H7 (cell line): Measurements from ENCODE around the gene RNF25. TPM values are rescaled to one million over a fixed set of nuclear protein-coding genes. Genes with fewer than 3 reads are reported as not detected.

Experiments
- DNase-seq: peaks from one replicate; pipeline ENCODE4 v3.0.0; 2012
- H3K27me3 ChIP-seq: 2 replicates; pipeline ENCODE4 v1.6.0; 2011; ENCODE audit warnings: mild to moderate bottlenecking, low read length; ENCODE audit not compliant: control insufficient read depth, insufficient read depth
- H3K36me3 ChIP-seq: replicated peaks from 2 replicates; pipeline ENCODE4 v1.5.1; 2011; ENCODE audit warnings: low read length; ENCODE audit not compliant: control insufficient read depth, insufficient read depth
- H3K4me3 ChIP-seq: 2 replicates; pipeline ENCODE4 v1.5.1; 2011; ENCODE audit warnings: low read depth, mild to moderate bottlenecking, control low read depth, low read length, moderate library complexity; ENCODE audit not compliant: insufficient read depth
- total RNA-seq: library from RNA; depleted of rRNA; stranded (reverse); fragments of >200 nt; shearing (Covaris generic); gene quantifications from 2 replicates; pipeline ENCODE4 v1.2.3, GENCODE V29; 2014

RNF25 gene
- total RNA-seq, 1 experiment from 2014 or later = 40.6 TPM

GRCh38 chr2:218658671-218659257 lies 13.0 kb downstream of the RNF25 start:
- Histone ChIP-seq H3K4me3 (peak overlapping the region; percentile 97), H3K27me3 (no peaks in the 10 kb centered on the region), H3K36me3 (peaks cover 22% of the 10 kb centered on the region)
- DNase-seq = peak; percentile 89

DNA sequence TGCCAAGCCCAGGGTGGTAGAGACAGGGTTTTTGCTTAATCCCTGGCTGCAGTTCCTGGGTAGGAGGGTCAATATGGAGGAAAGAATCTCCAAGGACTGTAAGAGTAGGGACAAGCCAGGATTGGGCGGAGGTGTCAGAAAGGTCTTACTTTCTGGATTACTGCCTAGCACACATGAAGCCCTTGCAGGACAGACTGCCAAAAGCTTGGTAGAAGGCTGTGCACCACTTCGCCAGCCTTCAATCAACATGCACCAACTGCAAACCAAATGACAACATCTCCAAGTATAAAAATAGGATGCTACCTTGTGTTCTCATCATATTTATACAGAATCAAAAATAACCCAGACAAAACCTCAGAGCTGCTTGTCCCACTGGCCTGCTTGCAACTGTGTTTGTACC lies 16.1 kb downstream of the RNF25 start:
- peaks cover 15% of the 10 kb centered on the region for H3K36me3 ChIP-seq
- no peaks in the 10 kb centered on the region for H3K27me3 ChIP-seq
- no peak overlapping the region for H3K4me3 ChIP-seq
- DNase-seq = no peak

DNA sequence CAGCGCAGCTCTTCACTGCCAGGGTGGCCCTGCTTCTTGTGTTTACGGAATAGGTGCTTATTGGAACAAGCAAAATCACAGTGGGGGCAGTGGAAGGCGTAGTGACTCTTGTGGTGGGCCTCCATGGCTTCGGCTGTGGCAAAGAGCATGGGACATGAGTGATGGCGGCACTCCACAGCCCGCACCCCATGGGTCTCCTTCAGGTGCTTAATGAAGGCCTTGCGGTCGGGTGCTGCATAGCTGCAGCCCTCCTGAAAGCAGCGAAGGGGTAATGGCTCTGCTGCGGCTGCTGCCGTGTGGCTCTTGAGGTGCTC lies 23.1 kb downstream of the RNF25 start:
- H3K36me3 ChIP-seq = peaks cover 54% of the 10 kb centered on the region
- no peak for DNase-seq
- no peaks in the 10 kb centered on the region for H3K27me3 ChIP-seq
- no peak overlapping the region for H3K4me3 ChIP-seq

DNA sequence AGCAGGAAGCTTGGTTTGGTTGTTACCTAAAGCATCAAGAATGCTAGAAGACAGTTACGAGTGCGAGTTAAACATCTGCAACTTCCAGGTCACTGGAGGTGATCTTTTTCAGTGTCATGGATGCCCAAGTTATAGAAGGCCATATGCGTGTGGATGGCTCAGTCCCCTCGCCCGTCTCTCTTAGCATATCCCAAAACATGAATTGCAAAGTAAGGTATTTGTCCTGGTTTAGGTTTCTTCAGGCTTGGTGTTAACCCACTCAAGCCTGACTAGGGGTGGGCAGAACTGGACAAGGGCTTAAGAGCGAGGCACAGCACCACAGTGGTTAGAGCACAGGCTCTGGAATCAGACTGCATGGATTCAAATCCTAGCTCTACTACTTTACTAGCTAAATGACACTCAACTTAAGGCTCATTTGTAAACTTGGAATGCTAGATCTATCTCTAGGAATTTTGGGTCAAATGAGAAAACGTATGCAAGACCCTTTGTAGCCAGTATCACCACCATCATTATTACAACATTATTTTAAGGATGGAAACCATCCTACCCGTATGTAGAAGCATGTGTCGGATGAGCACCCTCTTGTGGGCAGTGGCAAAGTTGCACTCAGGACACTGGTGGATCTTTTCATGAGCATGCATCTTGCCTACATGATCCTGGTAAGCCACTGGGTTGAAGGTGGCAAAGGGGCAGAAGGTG lies 23.6 kb downstream of the RNF25 start:
- peak; percentile 86 for DNase-seq
- H3K4me3 ChIP-seq = no peak overlapping the region
- H3K27me3 ChIP-seq = no peaks in the 10 kb centered on the region
- H3K36me3 ChIP-seq = peaks cover 57% of the 10 kb centered on the region

DNA sequence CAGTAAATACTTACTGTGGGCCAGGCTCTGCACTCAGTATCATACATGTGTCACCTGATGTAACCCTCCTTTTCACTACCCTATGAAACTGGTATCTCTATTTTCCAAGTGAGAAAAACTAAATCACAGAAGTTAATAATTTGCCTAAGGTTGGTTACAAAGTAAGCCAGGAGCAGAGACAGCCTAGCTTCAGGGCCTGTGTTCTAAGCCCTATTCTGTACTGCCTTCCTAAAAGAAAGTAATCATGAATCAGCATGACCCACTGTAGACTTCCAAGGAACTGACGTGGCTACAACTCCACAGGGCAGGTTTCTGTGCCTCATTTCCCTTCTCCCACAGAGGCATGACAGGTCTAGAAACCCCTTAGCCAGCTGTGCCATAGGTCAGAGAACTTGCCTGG lies 26.7 kb downstream of the RNF25 start:
- DNase-seq = no peak
- H3K4me3 ChIP-seq = no peak overlapping the region
- H3K36me3 ChIP-seq = peaks cover 60% of the 10 kb centered on the region
- H3K27me3 ChIP-seq = no peaks in the 10 kb centered on the region

- H3K36me3 ChIP-seq = peaks cover 59% of the 10 kb centered on the region
- no peak overlapping the region for H3K4me3 ChIP-seq
- no peak for DNase-seq
- H3K27me3 ChIP-seq = no peaks in the 10 kb centered on the region
Measured at GRCh38 chr2:218644721-218645120, 27.1 kb downstream of the RNF25 start.

DNA sequence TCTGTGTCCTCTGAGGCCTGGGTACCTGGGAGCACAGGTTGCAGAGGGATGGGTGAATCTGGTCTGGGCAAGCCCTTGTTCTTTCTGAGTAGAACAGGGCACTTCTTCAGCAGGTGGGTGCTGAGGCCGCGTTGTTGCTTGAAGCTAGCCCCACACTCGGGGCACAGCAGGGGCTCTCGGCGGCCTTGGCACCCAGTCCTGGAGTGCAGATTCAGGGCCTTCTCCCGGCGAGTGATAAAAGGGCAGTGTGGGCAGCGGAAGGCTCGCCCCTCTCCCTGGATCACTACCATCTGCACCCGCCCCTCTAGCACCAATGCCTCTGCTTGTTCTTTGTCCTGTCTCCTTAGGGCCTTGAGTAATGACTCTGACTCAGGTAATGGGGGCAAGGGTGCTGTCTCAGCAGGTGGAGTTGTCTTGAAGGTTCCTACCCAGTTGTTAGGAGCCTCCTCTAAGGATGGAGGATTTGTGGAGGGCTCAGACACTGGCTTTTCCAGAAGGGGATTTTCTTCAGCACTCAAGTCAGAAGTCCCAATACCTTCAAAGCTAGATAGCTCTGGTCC lies 28.0 kb downstream of the RNF25 start:
- peaks cover 54% of the 10 kb centered on the region for H3K36me3 ChIP-seq
- H3K4me3 ChIP-seq = no peak overlapping the region
- no peaks in the 10 kb centered on the region for H3K27me3 ChIP-seq
- DNase-seq = no peak

DNA sequence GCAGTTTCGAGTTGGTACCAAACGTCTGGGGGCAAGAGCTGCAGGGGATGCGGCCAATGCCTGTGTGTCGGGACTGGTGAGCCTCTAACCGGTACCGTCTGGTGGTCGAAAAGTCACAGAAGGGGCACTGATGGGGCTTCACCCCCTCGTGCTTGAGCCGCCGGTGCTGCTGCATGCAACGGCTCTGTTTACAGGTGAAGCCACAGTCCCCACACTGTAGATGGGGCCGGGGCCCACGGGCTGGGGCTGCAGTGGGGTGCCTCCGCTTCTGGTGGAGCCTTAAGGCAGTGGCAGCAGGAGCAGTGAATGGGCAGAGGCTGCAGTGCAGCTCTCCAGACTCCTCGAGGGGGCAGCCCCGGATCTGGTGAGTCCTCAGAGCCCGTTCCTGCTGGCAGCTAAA lies 29.0 kb downstream of the RNF25 start:
- Histone ChIP-seq H3K27me3 (no peaks in the 10 kb centered on the region), H3K4me3 (no peak overlapping the region), H3K36me3 (peaks cover 54% of the 10 kb centered on the region)
- no peak for DNase-seq

DNA sequence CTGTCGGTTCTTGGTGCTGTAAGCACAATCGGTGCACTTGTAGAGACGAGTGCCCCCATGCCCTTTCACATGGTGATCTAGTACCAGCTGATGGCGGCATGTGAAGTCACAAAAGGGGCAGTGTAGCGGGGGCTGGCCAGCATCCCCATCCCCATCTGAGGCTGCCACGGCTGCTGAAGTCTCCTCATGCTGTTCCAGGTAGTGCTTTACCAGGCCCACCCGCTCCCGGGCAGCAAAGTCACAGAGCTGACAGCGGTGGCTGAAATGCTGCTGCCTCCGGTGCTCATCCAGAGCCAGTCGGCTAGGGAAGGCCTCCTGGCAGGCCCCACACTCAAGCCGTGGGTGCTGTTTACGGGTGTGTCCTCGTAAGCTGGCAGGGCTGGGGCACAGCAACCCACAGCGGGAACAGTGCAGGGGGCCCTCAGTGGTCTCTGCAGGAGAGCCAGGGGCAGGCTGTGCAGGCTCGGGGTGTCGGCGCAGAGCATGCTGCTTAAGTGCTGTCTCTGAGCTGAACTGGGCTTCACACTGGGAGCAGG lies 29.6 kb downstream of the RNF25 start:
- peaks cover 50% of the 10 kb centered on the region for H3K36me3 ChIP-seq

GRCh38 chr2:218638372-218638771 lies 33.4 kb downstream of the RNF25 start:
- Histone ChIP-seq H3K36me3 (peaks cover 35% of the 10 kb centered on the region), H3K4me3 (no peak overlapping the region), H3K27me3 (no peaks in the 10 kb centered on the region)
- DNase-seq = no peak

More for the DNA sequence above, 29.6 kb downstream of the RNF25 start:
- Histone ChIP-seq H3K27me3 (no peaks in the 10 kb centered on the region), H3K4me3 (no peak overlapping the region)
- DNase-seq = no peak

- H3K27me3 ChIP-seq = no peaks in the 10 kb centered on the region
- no peak for DNase-seq
- no peak overlapping the region for H3K4me3 ChIP-seq
- peaks cover 25% of the 10 kb centered on the region for H3K36me3 ChIP-seq
Measured at GRCh38 chr2:218635719-218636118, 36.1 kb downstream of the RNF25 start.

DNA sequence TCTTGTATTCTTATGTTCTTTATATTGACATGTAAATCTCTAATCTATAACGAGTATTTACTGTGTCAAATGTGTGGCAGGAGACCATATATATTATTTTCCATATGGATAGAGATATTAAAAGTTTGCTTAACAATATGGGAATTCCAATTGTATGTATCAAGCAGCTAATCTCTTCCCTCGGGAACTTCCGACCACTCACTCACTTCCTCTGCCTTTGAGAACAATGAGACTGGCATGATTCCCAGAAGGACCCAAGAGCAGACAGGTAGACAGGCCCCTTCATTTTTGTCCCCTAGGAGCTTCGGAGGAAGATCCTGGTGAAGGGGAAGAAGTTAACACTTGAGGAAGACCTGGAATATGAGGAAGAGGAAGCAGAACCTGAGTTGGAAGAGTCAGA lies 40.0 kb downstream of the RNF25 start:
- no peaks in the 10 kb centered on the region for H3K27me3 ChIP-seq
- H3K36me3 ChIP-seq = peaks cover 9% of the 10 kb centered on the region
- DNase-seq = no peak
- no peak overlapping the region for H3K4me3 ChIP-seq

- H3K4me3 ChIP-seq = no peak overlapping the region
- no peaks in the 10 kb centered on the region for H3K27me3 ChIP-seq
- no peaks in the 10 kb centered on the region for H3K36me3 ChIP-seq
- DNase-seq = no peak
Measured at GRCh38 chr2:218627939-218628338, 43.9 kb downstream of the RNF25 start.

DNA sequence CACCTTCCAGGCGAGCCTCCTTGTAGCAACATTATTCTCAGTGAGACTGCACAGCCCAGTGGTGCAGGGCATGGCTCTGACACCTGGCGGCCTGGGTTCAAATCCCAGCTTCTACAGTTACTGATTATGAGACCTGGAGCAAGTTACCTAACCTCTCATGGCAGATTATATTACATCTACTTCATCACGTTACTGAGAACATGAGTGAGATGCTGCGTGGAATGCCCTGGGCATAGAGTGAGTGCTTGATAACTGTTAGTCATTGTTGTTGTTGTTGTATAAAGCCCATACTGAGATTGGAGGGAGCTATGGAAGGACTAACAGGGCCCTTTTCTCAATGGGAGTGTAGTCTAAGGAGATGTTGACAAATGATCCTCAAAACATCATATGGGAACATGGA lies 45.4 kb downstream of the RNF25 start:
- no peak overlapping the region for H3K4me3 ChIP-seq
- no peaks in the 10 kb centered on the region for H3K36me3 ChIP-seq

GRCh38 chr2:218623366-218623705 lies 48.5 kb downstream of the RNF25 start:
- H3K4me3 ChIP-seq = no peak overlapping the region
- no peaks in the 10 kb centered on the region for H3K27me3 ChIP-seq
- no peaks in the 10 kb centered on the region for H3K36me3 ChIP-seq
- no peak for DNase-seq

More for the DNA sequence above, 45.4 kb downstream of the RNF25 start:
- H3K27me3 ChIP-seq = no peaks in the 10 kb centered on the region
- no peak for DNase-seq
